GM12801 (cell line): Measurements from ENCODE around the gene EPRS1.

Experiments used
- CTCF ChIP-seq: IDR thresholded peaks from one replicate; pipeline ENCODE4 v1.5.1; 2011; ENCODE audit warnings: control low read depth; ENCODE audit not compliant: insufficient read length; ENCODE audit errors: extremely low read depth

The EPRS1 gene

GRCh38 chr1:220046052-220046930 is at the start of gene EPRS1:
TSS of gene EPRS1 (minus strand) at chr1:220046505. CDS start at chr1:220046388, 117 bp downstream.
- no peak for TF ChIP-seq CTCF

GRCh38 chr1:220094016-220094911 is 48.0 kb upstream of the EPRS1 start, which contains the start of gene IARS2:
TSS of gene IARS2 (plus strand) at chr1:220094132. CDS start at chr1:220094217, 85 bp downstream.
- TF ChIP-seq CTCF, result no peak

- no peak for TF ChIP-seq CTCF
These were observed 47.2 kb upstream of the EPRS1 start for GRCh38 chr1:220093361-220094015.

- TF ChIP-seq CTCF, result no peak
These were observed 46.4 kb upstream of the EPRS1 start for GRCh38 chr1:220092694-220093093.

GRCh38 chr1:220089650-220090556 is 43.6 kb upstream of the EPRS1 start, which contains the start of gene BPNT1:
TSS of gene BPNT1 (minus strand) at chr1:220089788. CDS start at chr1:220079846, 9,942 bp downstream.
- TF ChIP-seq CTCF, result no peak

GRCh38 chr1:220084460-220084859 is 38.2 kb upstream of the EPRS1 start:
- no peak for TF ChIP-seq CTCF
